GM13976 (cell line): Measurements from ENCODE around the gene APBA3.
A peak's percentile ranks its signal among the peaks of the same experiment; 100 is the strongest.

Experiments
- DNase-seq: peaks from one replicate; pipeline ENCODE4 v3.0.0; 2012; ENCODE audit warnings: low spot score
- in situ Hi-C: fragments of 300-500 bp; cut with MboI; formaldehyde crosslinking; loops from one replicate; pipeline ENCODE4 v1.12.0; 2022; ENCODE audit warnings: low sequenced_read_pairs, mixed read lengths, inconsistent platforms; ENCODE audit not compliant: unreplicated experiment
- TF ChIP-seq, protein P1 (sequence below): IDR thresholded peaks from 2 replicates; pipeline ENCODE4 v1.5.1; 2012; ENCODE audit warnings: borderline replicate concordance, mild to moderate bottlenecking; ENCODE audit not compliant: insufficient read depth; ENCODE audit errors: extremely low read depth, missing control alignments, control extremely low read depth

Gene APBA3

DNA sequence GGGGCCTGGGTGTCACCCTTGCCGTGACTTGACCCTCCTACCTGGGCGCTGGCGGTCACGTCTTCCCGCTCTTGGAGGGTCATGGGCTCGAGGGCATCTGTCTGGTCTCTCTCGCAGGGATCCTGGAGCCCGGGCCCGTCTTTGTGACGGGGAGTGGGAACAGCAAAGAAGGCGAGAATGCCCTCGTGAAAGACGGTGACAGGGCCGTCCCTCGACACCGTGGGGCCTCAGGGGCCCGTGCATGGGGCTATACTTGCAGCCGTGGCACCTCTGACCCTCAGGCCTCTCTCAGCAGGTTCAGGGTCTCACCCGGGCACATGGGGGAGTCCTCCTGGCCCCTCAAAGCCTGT lies 45.6 kb upstream of the APBA3 start:
- TF ChIP-seq, protein P1, sequence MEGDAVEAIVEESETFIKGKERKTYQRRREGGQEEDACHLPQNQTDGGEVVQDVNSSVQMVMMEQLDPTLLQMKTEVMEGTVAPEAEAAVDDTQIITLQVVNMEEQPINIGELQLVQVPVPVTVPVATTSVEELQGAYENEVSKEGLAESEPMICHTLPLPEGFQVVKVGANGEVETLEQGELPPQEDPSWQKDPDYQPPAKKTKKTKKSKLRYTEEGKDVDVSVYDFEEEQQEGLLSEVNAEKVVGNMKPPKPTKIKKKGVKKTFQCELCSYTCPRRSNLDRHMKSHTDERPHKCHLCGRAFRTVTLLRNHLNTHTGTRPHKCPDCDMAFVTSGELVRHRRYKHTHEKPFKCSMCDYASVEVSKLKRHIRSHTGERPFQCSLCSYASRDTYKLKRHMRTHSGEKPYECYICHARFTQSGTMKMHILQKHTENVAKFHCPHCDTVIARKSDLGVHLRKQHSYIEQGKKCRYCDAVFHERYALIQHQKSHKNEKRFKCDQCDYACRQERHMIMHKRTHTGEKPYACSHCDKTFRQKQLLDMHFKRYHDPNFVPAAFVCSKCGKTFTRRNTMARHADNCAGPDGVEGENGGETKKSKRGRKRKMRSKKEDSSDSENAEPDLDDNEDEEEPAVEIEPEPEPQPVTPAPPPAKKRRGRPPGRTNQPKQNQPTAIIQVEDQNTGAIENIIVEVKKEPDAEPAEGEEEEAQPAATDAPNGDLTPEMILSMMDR = no peak
- DNase-seq = no peak
- in situ Hi-C loops = no loop called here

DNA sequence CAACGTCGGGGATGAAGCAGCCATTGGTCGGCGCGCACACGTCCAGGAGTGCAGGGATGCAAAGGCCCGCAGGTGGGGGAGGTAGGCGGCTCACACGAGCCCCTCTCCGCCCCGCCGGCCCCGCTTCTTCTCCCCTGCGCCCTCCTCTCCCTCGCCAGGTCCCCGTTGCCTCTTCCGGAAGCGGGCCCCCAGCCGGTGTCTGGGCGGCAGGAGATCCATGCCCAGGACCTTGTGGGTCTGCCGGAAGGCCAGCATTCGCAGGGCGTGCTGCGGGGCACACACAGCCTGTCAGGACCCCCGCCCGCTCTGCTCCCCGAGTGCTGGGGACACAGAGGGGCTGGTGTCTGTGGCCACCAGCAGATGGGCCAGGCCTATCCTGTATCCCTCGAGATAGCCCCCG lies 44.4 kb upstream of the APBA3 start:
- TF ChIP-seq, protein P1 = no peak
- in situ Hi-C loops = no loop called here

DNA sequence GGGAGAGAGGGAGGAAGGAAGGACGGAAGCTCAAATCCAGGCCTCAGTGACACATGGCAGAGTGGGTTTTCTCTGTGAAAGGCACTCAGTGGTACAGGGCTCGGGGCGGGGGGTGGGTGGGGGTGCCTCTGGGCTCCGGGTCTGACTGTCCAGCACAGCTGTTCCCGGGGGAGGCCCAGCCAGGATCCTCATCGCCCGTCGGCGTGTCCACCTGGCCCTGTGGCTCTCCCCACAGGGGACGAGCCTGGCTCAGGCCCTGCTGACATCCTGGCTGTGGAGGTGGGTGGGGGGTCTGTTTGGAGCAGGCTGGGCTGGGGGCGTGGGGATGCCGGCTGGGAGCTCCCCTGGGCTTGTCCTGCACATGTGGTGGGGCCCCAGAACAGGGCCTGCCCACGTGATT lies 42.9 kb upstream of the APBA3 start:
- TF ChIP-seq, protein P1 = no peak
- in situ Hi-C loops = no loop called here
- DNase-seq = no peak

More for the DNA sequence above, 44.4 kb upstream of the APBA3 start:
- DNase-seq = no peak

DNA sequence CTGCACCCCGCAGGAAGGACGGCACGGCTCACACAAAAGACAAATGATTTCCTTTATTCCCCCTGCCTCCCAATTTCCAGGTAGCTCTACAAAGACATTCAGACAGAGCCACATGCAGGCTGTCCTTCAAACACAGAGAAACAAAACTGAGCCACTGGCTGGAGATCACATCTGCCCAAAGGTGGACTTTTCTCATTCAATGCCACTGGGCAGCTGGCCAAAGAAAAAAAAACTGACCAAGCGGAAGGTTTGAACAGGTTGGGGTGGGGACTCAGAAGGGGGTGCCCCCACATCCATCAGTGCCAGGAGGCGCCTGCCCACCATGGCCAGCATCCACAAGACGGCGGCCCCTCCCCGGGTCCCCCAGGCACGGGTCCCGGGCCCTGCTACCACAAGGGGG lies 42.5 kb upstream of the APBA3 start:
- DNase-seq = no peak
- TF ChIP-seq, protein P1 = no peak
- in situ Hi-C loops = no loop called here

DNA sequence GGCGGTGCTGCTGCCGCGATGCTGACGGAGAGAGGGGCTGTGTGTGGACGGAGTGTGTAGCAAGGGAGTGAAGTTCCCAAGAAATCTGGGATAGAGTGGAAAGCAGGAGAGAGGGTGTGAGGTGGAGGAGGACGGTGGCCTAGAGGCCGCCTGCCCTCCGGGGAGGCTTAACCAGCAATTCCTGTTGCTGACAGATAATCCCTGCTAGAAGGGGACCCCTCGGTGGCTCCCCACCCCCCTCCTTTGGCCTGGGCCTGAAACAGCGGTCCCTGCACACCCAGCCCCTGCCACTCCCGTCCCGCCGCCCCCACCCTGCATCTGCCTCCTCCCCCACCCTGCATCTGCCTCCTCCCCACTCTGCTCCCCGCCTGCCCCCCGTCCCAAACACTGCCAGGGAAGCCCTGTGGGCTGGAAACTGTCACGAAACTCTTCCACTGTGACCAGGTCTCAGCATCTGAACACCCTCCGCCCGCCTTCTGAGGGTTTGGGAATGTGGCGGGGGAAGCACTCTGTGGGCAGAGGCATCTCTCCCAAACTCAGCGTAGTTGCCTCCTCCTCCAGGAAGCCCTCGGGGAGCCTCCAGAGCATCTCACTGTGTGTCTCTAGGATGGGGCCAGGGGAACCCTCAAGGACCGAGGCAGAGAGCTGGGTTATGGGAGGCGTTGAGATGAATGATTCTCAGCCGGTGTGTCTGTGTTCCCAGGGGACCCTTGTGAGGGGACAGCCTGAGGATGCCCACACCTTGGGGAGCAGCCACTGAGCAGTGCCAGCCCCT lies 41.8 kb upstream of the APBA3 start:
- in situ Hi-C loops = no loop called here
- DNase-seq = no peak
- TF ChIP-seq, protein P1 = no peak

DNA sequence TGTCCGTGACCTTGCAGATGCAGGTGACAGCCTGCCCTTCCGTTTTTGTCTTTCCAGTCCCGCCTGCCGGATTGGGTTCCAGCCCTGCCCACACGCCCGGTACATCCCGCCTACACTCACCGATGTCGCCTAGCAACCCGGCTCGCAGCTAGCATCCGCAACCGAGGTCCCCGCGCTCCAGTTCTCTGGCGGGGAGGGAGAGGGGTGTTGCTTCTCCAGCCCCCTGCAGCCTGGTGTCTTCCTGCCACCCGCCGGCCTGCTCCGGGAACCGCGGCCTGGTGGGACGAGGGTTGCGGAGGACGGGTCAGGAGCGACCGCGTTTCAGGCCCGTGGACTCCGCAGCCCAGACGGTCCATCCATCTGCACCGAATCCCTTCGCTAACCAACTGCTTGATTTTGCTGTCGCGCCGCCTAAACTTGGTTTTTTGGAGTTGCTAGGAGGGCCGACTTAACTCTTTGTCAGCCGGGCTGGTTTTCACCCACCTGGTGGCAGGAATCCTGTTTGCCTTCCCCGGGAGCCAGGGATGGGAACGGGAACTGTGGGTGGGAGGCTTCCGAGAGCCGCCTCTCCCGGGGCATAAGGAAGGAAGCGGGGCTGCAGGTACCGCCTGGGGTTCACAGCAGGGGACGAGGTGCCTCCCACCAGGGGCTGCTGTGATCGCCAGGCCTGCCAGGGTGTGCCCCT lies 40.1 kb upstream of the APBA3 start:
- peak; percentile 69 for DNase-seq
- TF ChIP-seq, protein P1 = no peak
- in situ Hi-C loops = no loop called here
